ENCODE measurements around the gene DUSP7.

- TF ChIP-seq CTCF (conservative IDR thresholded peaks at IDR 0.05 in 1 of 2, IDR thresholded peaks at IDR 0.05 in 1 of 2; ENCODE audit: extremely low read depth in 1 of 2, insufficient read depth in 1 of 2, low read depth in 1 of 2, low read length in 2 of 2) (no peak), EZH2 (IDR thresholded peaks at IDR 0.05; ENCODE audit: borderline replicate concordance, low read length) (no peak)
Observed at GRCh38 chr3:52085681-52086282, 29.4 kb upstream of the DUSP7 start.
